Activated CD4-positive, alpha-beta memory T cell treated with anti-CD3 and anti-CD28 coated beads for 36 hours (primary cell): ENCODE measurements around the gene DCXR. TPM values are rescaled to one million over a fixed set of nuclear protein-coding genes. Genes with fewer than 3 reads are reported as not detected.

Experiments
- CTCF ChIA-PET: fragments of 350-600 bp; sonication (Branson Sonifier 250); formaldehyde crosslinking; loops from one replicate; lab custom pipeline; 2021; ENCODE audit warnings: antibody characterized with exemption, inconsistent platforms; lab: Charles Lee
- POLR2A ChIA-PET: fragments of 350-600 bp; sonication (Branson Sonifier 250); formaldehyde crosslinking; loops from one replicate; lab custom pipeline; 2021; ENCODE audit warnings: antibody characterized with exemption; lab: Charles Lee
- DNase-seq: peaks from one replicate; pipeline ENCODE4 v3.0.0-alpha.2; 2020
- H3K27ac Mint-ChIP-seq: one replicate; pipeline ENCODE4 v1.8.0; 2021; ENCODE audit warnings: mixed read lengths
- H3K27me3 Mint-ChIP-seq: one replicate; pipeline ENCODE4 v1.8.0; 2021; ENCODE audit warnings: mixed read lengths
- H3K36me3 Mint-ChIP-seq: one replicate; pipeline ENCODE4 v1.8.0; 2021; ENCODE audit warnings: mixed read lengths
- H3K4me1 Mint-ChIP-seq: one replicate; pipeline ENCODE4 v1.8.0; 2021; ENCODE audit warnings: low read depth, mixed read lengths
- H3K4me3 Mint-ChIP-seq: one replicate; pipeline ENCODE4 v1.8.0; 2021; ENCODE audit warnings: mild to moderate bottlenecking, mixed read lengths
- H3K9me3 Mint-ChIP-seq: one replicate; pipeline ENCODE4 v1.8.0; 2021; ENCODE audit warnings: mixed read lengths
- intact Hi-C: fragments of 100-400 bp; cut with micrococcal nuclease; formaldehyde crosslinking; loops from one replicate; pipeline ENCODE4 v1.15.1; 2023
- total RNA-seq, 2 experiments: library from RNA; stranded (reverse); gene quantifications; one replicate each; pipeline ENCODE4 v1.2.3, GENCODE V29; 2021

The DCXR gene
- total RNA-seq, 2 experiments from 2014 or later, result 105 to 115 TPM

DNA sequence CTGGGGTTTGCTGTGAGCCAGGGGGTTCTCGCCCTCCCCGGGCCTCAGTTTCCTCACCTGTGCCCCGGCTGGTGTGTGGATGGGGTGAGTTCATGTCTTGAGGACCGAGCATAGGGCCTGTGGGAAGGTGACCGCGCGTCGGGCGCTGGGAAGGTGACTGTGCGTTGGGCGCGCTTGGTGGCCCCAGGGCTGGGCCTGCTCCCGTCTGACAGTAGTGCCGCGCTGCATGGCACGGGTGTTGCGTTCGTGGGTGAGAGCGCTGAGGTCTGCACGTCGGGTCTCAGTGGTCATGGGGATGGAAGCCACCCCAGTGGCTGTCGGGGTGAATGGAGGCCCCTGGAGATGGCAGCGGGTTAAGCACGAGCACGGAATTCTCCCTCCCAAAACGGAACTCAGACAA lies 50.9 kb downstream of the DCXR start:
- Mint-ChIP-seq H3K4me1 (peaks cover 3% of the 10 kb centered on the region), H3K27ac (no peak overlapping the region), H3K4me3 (no peak overlapping the region), H3K36me3 (peaks cover 14% of the 10 kb centered on the region), H3K27me3 (no peaks in the 10 kb centered on the region), H3K9me3 (no peaks in the 10 kb centered on the region)
- ChIA-PET POLR2A (no interaction called here), CTCF (interaction anchor here (1.4 kb wide), 1 partner anchor 27 kb away, joined by 5 read pairs; no protein-coding TSS in a partner anchor)
- DNase-seq, result no peak
- intact Hi-C loops, result no loop called here

Other genes starting within 250 kb of the DCXR start
- not detected for gene GCGR, start 233.5 kb downstream of the DCXR start, total RNA-seq
- 10 to 100 TPM; 67.4 to 68.3 TPM for gene MCRIP1, start 204.4 kb downstream of the DCXR start, total RNA-seq
- not detected for gene PPP1R27, start 202.6 kb downstream of the DCXR start, total RNA-seq
- gene P4HB, start 177.2 kb downstream of the DCXR start, total RNA-seq, result 100 to 1,000 TPM; 358 to 367 TPM
- gene ARHGDIA, start 166.4 kb downstream of the DCXR start, total RNA-seq, result 100 to 1,000 TPM; 526 to 531 TPM
- gene ALYREF, start 146.1 kb downstream of the DCXR start, total RNA-seq, result 100 to 1,000 TPM; 208 to 210 TPM
- gene ANAPC11, start 146.0 kb downstream of the DCXR start, total RNA-seq, result 100 to 1,000 TPM; 172 to 173 TPM
- gene NPB, start 135.5 kb downstream of the DCXR start, total RNA-seq, result not detected
- gene PCYT2, start 126.3 kb downstream of the DCXR start, total RNA-seq, result 10 to 100 TPM; 28.8 to 29.7 TPM
- gene SIRT7, start 119.5 kb downstream of the DCXR start, total RNA-seq, result 10 to 100 TPM; 32.0 to 33.1 TPM
- 10 to 100 TPM; 23.4 to 24.1 TPM for gene MAFG, start 110.0 kb downstream of the DCXR start, total RNA-seq
- 10 to 100 TPM; 88.9 to 89.8 TPM for gene PYCR1, start 100.4 kb downstream of the DCXR start, total RNA-seq
- not detected for gene MYADML2, start 90.5 kb downstream of the DCXR start, total RNA-seq
- gene NOTUM, start 76.5 kb downstream of the DCXR start, total RNA-seq, result under 1 TPM; 0.22 to 0.40 TPM
- gene ASPSCR1, start 60.1 kb downstream of the DCXR start, total RNA-seq, result 10 to 100 TPM; 25.4 to 27.1 TPM
- 10 to 100 TPM; 83.0 to 85.8 TPM for gene CENPX, start 14.8 kb downstream of the DCXR start, total RNA-seq
- 10 to 100 TPM; 16.3 to 19.0 TPM for gene LRRC45, start 14.4 kb downstream of the DCXR start, total RNA-seq
- 1 to 10 TPM; 6.3 to 8.1 TPM for gene RAC3, start 6.0 kb downstream of the DCXR start, total RNA-seq
- 10 to 100 TPM; 16.5 to 17.5 TPM for gene RFNG, start 14.1 kb upstream of the DCXR start, total RNA-seq
- gene GPS1, start 14.2 kb upstream of the DCXR start, total RNA-seq, result 10 to 100 TPM; 86.8 to 89.1 TPM
- gene DUS1L, start 28.1 kb upstream of the DCXR start, total RNA-seq, result 100 to 1,000 TPM; 118 to 131 TPM
- 100 to 1,000 TPM; 209 to 212 TPM for gene FASN, start 60.5 kb upstream of the DCXR start, total RNA-seq
- 10 to 100 TPM; 49.6 to 51.7 TPM for gene CCDC57, start 175.1 kb upstream of the DCXR start, total RNA-seq
- gene SLC16A3, start 191.3 kb upstream of the DCXR start, total RNA-seq, result 10 to 100 TPM; 97.4 to 99.7 TPM
- 100 to 1,000 TPM; 110 to 111 TPM for gene CSNK1D, start 236.0 kb upstream of the DCXR start, total RNA-seq